Endodermal cell (in vitro differentiated cells): Measurements from ENCODE around the gene LDAH. TPM values are rescaled to one million over a fixed set of nuclear protein-coding genes. Genes with fewer than 3 reads are reported as not detected.
"Not testable (repeated sequence)": the region's sequence is repeated elsewhere in the genome, so short reads cannot be mapped to it uniquely, and the experiment has no call there.

Experiments used
- DNase-seq: peaks from one replicate; pipeline ENCODE4 v3.0.0-alpha.2; 2017
- H3K27ac ChIP-seq: 2 replicates; pipeline ENCODE4 v1.5.1; 2013; ENCODE audit warnings: mild to moderate bottlenecking, low read depth, low read length, moderate library complexity
- H3K27me3 ChIP-seq: 2 replicates; pipeline ENCODE4 v1.6.1; 2013; ENCODE audit warnings: mild to moderate bottlenecking, low read length, moderate library complexity; ENCODE audit not compliant: insufficient read depth, control insufficient read depth, poor library complexity, severe bottlenecking
- H3K36me3 ChIP-seq: 2 replicates; pipeline ENCODE4 v1.7.0; 2013; ENCODE audit warnings: mild to moderate bottlenecking, low read length, moderate library complexity; ENCODE audit not compliant: control insufficient read depth, insufficient read depth
- H3K4me1 ChIP-seq: one replicate; pipeline ENCODE4 v1.7.0; 2013; ENCODE audit warnings: low read length; ENCODE audit not compliant: control insufficient read depth, insufficient read depth
- H3K4me3 ChIP-seq: 2 replicates; pipeline ENCODE4 v1.5.1; 2013; ENCODE audit warnings: mild to moderate bottlenecking, low read length, moderate library complexity
- H3K9ac ChIP-seq: 2 replicates; pipeline ENCODE4 v1.6.1; 2013; ENCODE audit warnings: mild to moderate bottlenecking, low read length, moderate library complexity; ENCODE audit not compliant: poor library complexity, severe bottlenecking; ENCODE audit errors: extremely low read depth
- H3K9me3 ChIP-seq: 2 replicates; pipeline ENCODE4 v1.6.1; 2013; ENCODE audit warnings: mild to moderate bottlenecking, low read length, moderate library complexity; ENCODE audit not compliant: control insufficient read depth
- H3K27ac Mint-ChIP-seq: 2 replicates; pipeline ENCODE4 v1.8.0; 2020; ENCODE audit warnings: mixed read lengths
- H3K27me3 Mint-ChIP-seq: 2 replicates; pipeline ENCODE4 v1.8.0; 2021; ENCODE audit warnings: mild to moderate bottlenecking, mixed read lengths; ENCODE audit not compliant: insufficient read depth
- H3K36me3 Mint-ChIP-seq: 2 replicates; pipeline ENCODE4 v1.8.0; 2020; ENCODE audit warnings: low read depth, mixed read lengths
- H3K4me1 Mint-ChIP-seq: 2 replicates; pipeline ENCODE4 v1.8.0; 2020; ENCODE audit warnings: mixed read lengths
- H3K4me3 Mint-ChIP-seq: 2 replicates; pipeline ENCODE4 v1.8.0; 2020; ENCODE audit warnings: mild to moderate bottlenecking, moderate library complexity, mixed read lengths
- H3K9me3 Mint-ChIP-seq: 2 replicates; pipeline ENCODE4 v1.8.0; 2020; ENCODE audit warnings: mild to moderate bottlenecking, mixed read lengths
- whole genome bisulfite sequencing, 2 experiments: methylation state at CpG; one replicate each; pipeline versions ENCODE4 v1.1.5 to v1.1.7; 2013; ENCODE audit warnings: missing lambda C conversion rate in 2 of 2, mixed read lengths in 1 of 2; ENCODE audit not compliant: insufficient coverage in 1 of 2, insufficient read length in 1 of 2; 5-methylcytosine and 5-hydroxymethylcytosine counted together
- total RNA-seq, 2 donors: library from RNA; stranded (reverse); fragmentation: NEBNext Ultra II Directional in 1 of 2; extraction: Animal tissue kit (Norgen Biotek cat#: 25700) in 1 of 2; gene quantifications; 2 replicates in 1 of 2; 3 replicates in 1 of 2; pipeline ENCODE4 v1.2.1, GENCODE V29; 2021
- TF ChIP-seq, protein P1 (sequence below): fragments of 200-600 bp; sonication (generic); conservative IDR thresholded peaks from 2 replicates; pipeline ENCODE4 v1.5.0; 2021; ENCODE audit warnings: antibody characterized with exemption, mild to moderate bottlenecking

LDAH gene
- total RNA-seq, 2 donors from 2014 or later, result 28.7 to 42.2 TPM

- H3K9me3 ChIP-seq, result no peaks in the 10 kb centered on the region
- TF ChIP-seq, protein P1, sequence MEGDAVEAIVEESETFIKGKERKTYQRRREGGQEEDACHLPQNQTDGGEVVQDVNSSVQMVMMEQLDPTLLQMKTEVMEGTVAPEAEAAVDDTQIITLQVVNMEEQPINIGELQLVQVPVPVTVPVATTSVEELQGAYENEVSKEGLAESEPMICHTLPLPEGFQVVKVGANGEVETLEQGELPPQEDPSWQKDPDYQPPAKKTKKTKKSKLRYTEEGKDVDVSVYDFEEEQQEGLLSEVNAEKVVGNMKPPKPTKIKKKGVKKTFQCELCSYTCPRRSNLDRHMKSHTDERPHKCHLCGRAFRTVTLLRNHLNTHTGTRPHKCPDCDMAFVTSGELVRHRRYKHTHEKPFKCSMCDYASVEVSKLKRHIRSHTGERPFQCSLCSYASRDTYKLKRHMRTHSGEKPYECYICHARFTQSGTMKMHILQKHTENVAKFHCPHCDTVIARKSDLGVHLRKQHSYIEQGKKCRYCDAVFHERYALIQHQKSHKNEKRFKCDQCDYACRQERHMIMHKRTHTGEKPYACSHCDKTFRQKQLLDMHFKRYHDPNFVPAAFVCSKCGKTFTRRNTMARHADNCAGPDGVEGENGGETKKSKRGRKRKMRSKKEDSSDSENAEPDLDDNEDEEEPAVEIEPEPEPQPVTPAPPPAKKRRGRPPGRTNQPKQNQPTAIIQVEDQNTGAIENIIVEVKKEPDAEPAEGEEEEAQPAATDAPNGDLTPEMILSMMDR, result no peak
- H3K27me3 ChIP-seq, result no peaks in the 10 kb centered on the region
- no peak overlapping the region for H3K27ac ChIP-seq
- no peaks in the 10 kb centered on the region for H3K36me3 ChIP-seq
- DNase-seq, result no peak
- Mint-ChIP-seq H3K27me3 (no peaks in the 10 kb centered on the region), H3K4me3 (no peak overlapping the region), H3K27ac (no peak overlapping the region), H3K36me3 (peaks cover 5% of the 10 kb centered on the region), H3K4me1 (no peaks in the 10 kb centered on the region), H3K9me3 (peaks cover 1% of the 10 kb centered on the region)
- 100% methylated on average over 1 of the region's 1 CpG; no CpG with 5 or more reads in 1 of the 2 experiments for WGBS, 2 experiments
- no peaks in the 10 kb centered on the region for H3K4me1 ChIP-seq
- H3K9ac ChIP-seq, result no peak overlapping the region
- no peak overlapping the region for H3K4me3 ChIP-seq
Observed at GRCh38 chr2:20717641-20718040, 105.3 kb downstream of the LDAH start.

- DNase-seq, H3K27ac ChIP-seq, H3K4me1 Mint-ChIP-seq, H3K36me3 ChIP-seq, H3K4me3 ChIP-seq, H3K4me3 Mint-ChIP-seq, H3K27me3 ChIP-seq, H3K27ac Mint-ChIP-seq, H3K4me1 ChIP-seq, H3K27me3 Mint-ChIP-seq, H3K9me3 ChIP-seq, H3K9ac ChIP-seq: not testable (repeated sequence)
- Mint-ChIP-seq H3K36me3 (peaks cover 13% of the 10 kb centered on the region), H3K9me3 (peaks cover 11% of the 10 kb centered on the region)
- 91% methylated on average over 1 of the region's 3 CpGs; no CpG with 5 or more reads in 1 of the 2 experiments for WGBS, 2 experiments
Observed at GRCh38 chr2:20716164-20716563, 106.7 kb downstream of the LDAH start.

DNA sequence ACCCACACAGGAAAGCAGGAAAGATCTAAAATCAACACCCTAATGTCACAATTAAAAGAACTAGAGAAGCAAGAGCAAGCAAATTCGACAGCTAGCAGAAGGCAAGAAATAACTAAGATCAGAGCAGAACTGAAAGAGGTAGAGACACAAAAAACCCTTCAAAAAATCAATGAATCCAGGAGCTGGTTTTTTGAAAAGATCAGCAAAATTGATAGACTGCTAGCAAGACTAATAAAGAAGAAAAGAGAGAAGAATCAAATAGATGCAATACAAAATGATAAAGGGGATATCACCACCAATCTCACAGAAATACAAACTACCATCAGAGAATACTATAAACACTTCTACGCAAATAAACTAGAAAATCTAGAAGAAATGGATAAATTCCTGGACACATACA lies 108.5 kb downstream of the LDAH start:
- H3K9ac ChIP-seq, DNase-seq, H3K4me1 Mint-ChIP-seq, H3K27ac Mint-ChIP-seq, H3K27ac ChIP-seq, H3K9me3 ChIP-seq, H3K4me1 ChIP-seq, H3K36me3 ChIP-seq, H3K27me3 Mint-ChIP-seq, H3K4me3 ChIP-seq, H3K27me3 ChIP-seq, H3K4me3 Mint-ChIP-seq: not testable (repeated sequence)
- H3K9me3 Mint-ChIP-seq, result peaks cover 15% of the 10 kb centered on the region
- peaks cover 18% of the 10 kb centered on the region for H3K36me3 Mint-ChIP-seq
- 91% methylated on average over 1 of the region's 2 CpGs; no CpG with 5 or more reads in 1 of the 2 experiments for WGBS, 2 experiments

DNA sequence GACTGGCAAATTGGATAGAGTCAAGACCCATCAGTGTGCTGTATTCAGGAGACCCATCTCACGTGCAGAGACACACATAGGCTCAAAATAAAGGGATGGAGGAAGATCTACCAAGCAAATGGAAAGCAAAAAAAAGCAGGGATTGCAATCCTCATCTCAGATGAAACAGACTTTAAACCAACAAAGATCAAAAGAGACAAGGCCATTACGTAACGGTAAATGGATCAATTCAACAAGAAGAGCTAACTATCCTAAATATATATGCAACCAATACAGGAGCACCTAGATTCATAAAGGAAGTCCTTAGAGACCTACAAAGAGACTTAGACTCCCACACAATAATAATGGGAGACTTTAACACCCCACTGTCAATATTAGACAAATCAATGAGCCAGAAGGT lies 109.3 kb downstream of the LDAH start:
- H3K9me3 Mint-ChIP-seq, result peaks cover 15% of the 10 kb centered on the region
- H3K36me3 ChIP-seq, DNase-seq, H3K27me3 ChIP-seq, H3K9me3 ChIP-seq, H3K4me1 Mint-ChIP-seq, H3K4me1 ChIP-seq, H3K4me3 ChIP-seq, H3K27ac ChIP-seq, H3K9ac ChIP-seq, H3K4me3 Mint-ChIP-seq, H3K27me3 Mint-ChIP-seq, H3K27ac Mint-ChIP-seq: not testable (repeated sequence)
- peaks cover 18% of the 10 kb centered on the region for H3K36me3 Mint-ChIP-seq
- 96% methylated on average over 2 of the region's 3 CpGs; no CpG with 5 or more reads in 1 of the 2 experiments for WGBS, 2 experiments

- H3K27ac Mint-ChIP-seq, result not testable (repeated sequence)
Observed at GRCh38 chr2:20711641-20712040, 111.3 kb downstream of the LDAH start.

More at GRCh38 chr2:20711641-20712040, 111.3 kb downstream of the LDAH start:
- not testable (repeated sequence) for H3K4me3 Mint-ChIP-seq, H3K36me3 ChIP-seq, DNase-seq, H3K27me3 Mint-ChIP-seq, H3K4me1 ChIP-seq, H3K9ac ChIP-seq, H3K27ac ChIP-seq, H3K4me3 ChIP-seq, H3K9me3 ChIP-seq, H3K27me3 ChIP-seq
- WGBS, 2 experiments, result 93 to 97% methylated on average over 5 to 7 of the region's 7 CpGs
- Mint-ChIP-seq H3K4me1 (peaks cover 11% of the 10 kb centered on the region), H3K9me3 (peaks cover 15% of the 10 kb centered on the region), H3K36me3 (peaks cover 18% of the 10 kb centered on the region)
